ENCODE measurements around the gene SERPINA5.

Gene SERPINA5

DNA sequence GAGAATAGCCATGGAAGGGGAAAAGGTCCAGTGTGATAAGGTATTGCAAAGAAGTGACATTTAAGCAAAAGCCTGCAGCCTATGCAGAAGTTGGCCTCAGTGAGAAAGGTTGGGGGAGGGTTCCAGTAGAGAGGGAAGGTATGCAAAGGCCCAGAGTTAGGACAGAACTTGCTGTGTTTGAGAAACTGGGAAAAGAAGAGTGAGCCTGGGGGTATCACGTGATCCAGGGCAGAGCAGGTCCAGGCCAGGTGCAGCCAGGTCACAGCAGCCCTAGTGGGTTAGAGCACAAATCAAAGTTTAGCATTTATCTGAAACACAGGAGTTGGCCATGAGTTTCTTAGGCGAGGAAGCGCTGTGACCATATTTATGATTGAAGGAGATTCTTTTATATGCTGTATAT, 1.6 kb downstream of the SERPINA5 start:
- no peak for DNase-seq (ENCODE audit: low read depth)
- Histone ChIP-seq H3K36me3 (ENCODE audit: control insufficient read depth, insufficient read depth, low read length, severe bottlenecking) (no peaks in the 10 kb centered on the region), H3K4me1 (ENCODE audit: control insufficient read depth, insufficient read depth, low read length) (peaks cover 25% of the 10 kb centered on the region), H3K9me3 (ENCODE audit: control insufficient read depth, low read length) (no peaks in the 10 kb centered on the region), H3K4me3 (ENCODE audit: low read length) (no peak overlapping the region), H3K27me3 (replicated peaks; ENCODE audit: control insufficient read depth, insufficient read depth, low read length) (peaks cover 12% of the 10 kb centered on the region), H3K9ac (ENCODE audit: low read length) (no peak overlapping the region)

DNA sequence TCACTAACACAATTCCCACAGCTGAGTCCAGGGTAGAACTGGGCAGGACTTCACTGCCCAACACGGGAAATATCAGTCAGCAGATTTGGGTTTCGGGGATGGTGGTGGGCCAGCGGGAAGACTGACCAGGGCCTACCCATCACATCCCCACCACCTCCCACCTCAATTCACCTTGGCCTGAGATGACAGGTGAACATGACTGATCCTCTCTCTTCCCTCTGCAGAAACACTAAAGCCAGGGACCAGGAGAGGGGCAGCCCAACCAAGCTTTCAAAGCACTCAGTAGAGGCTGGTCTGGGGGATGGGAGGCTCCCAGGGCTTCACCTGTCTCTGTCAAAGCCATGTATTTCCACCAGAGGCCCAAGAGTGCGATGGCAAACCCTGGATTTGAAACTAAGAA, 2.3 kb downstream of the SERPINA5 start:
- Histone ChIP-seq H3K36me3 (ENCODE audit: control insufficient read depth, insufficient read depth, low read length, severe bottlenecking) (no peaks in the 10 kb centered on the region), H3K9me3 (ENCODE audit: control insufficient read depth, low read length) (no peaks in the 10 kb centered on the region), H3K27me3 (replicated peaks; ENCODE audit: control insufficient read depth, insufficient read depth, low read length) (peaks cover 14% of the 10 kb centered on the region), H3K4me1 (ENCODE audit: control insufficient read depth, insufficient read depth, low read length) (peaks cover 25% of the 10 kb centered on the region), H3K4me3 (ENCODE audit: low read length) (no peak overlapping the region), H3K9ac (ENCODE audit: low read length) (no peak overlapping the region)
- DNase-seq (ENCODE audit: low read depth): no peak

DNA sequence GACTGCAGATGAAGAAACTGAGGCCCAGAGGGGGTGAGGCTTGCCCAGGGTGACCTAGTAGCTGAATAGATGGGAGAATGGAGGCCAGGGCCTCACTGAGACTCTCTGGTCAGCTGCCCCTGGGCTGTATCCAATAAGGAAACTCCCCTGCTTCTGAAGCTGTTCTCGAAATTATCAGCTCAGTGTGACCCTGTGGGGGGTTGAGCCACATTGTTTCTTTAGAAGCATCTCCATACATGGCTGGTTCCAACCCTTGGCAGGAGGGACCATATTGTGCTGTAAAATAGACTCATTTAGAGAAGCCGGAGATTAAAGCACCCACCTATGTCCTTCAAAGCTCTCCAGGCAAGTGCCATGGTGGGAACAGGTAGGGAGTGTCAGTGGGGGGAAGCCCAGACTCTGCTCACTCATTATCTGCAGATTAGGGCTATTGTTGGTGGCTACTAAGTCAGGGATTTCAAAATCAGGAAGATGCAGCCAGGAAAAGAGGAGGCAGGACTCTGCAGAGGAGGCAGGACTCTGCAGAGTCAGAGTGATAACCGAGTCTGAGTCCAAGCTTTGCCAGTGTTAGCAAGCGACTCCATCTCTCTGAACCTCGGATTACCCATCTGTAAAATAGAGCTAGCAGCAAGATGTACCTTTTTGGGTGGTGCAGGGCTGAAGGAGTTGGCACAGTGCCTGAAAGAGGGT, 3.5 kb downstream of the SERPINA5 start:
- Histone ChIP-seq H3K36me3 (ENCODE audit: control insufficient read depth, insufficient read depth, low read length, severe bottlenecking) (no peaks in the 10 kb centered on the region), H3K4me3 (ENCODE audit: low read length) (no peak overlapping the region), H3K4me1 (ENCODE audit: control insufficient read depth, insufficient read depth, low read length) (peaks cover 25% of the 10 kb centered on the region), H3K9me3 (ENCODE audit: control insufficient read depth, low read length) (no peaks in the 10 kb centered on the region), H3K27me3 (replicated peaks; ENCODE audit: control insufficient read depth, insufficient read depth, low read length) (peaks cover 20% of the 10 kb centered on the region), H3K9ac (ENCODE audit: low read length) (no peak overlapping the region)
- DNase-seq (ENCODE audit: low read depth): no peak

DNA sequence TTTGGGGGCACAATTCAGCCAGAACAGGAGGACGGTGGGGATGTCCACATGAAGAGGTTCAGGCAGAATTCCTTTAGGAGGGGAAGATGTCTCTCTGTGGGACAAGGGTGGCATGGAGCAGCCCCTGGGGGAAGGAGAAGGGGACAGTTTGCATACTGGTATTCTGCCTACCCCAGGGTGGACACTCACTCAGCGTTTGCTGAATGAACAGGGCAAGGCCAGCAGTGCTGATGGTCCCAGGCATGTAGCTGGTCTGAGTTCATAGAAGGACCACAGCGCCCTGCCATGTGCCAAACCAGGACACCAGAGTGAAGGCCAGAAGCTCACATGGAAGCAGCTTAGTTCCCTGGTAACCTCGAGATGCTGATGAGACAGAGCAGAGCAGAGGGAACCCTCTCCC, 5.4 kb downstream of the SERPINA5 start:
- H3K4me1 ChIP-seq (ENCODE audit: control insufficient read depth, insufficient read depth, low read length): peaks cover 11% of the 10 kb centered on the region
- no peak overlapping the region for H3K9ac ChIP-seq (ENCODE audit: low read length)
- no peak overlapping the region for H3K4me3 ChIP-seq (ENCODE audit: low read length)
- peaks cover 20% of the 10 kb centered on the region for H3K27me3 ChIP-seq (replicated peaks; ENCODE audit: control insufficient read depth, insufficient read depth, low read length)
- no peaks in the 10 kb centered on the region for H3K36me3 ChIP-seq (ENCODE audit: control insufficient read depth, insufficient read depth, low read length, severe bottlenecking)
- DNase-seq (ENCODE audit: low read depth): no peak
- H3K9me3 ChIP-seq (ENCODE audit: control insufficient read depth, low read length): no peaks in the 10 kb centered on the region

DNA sequence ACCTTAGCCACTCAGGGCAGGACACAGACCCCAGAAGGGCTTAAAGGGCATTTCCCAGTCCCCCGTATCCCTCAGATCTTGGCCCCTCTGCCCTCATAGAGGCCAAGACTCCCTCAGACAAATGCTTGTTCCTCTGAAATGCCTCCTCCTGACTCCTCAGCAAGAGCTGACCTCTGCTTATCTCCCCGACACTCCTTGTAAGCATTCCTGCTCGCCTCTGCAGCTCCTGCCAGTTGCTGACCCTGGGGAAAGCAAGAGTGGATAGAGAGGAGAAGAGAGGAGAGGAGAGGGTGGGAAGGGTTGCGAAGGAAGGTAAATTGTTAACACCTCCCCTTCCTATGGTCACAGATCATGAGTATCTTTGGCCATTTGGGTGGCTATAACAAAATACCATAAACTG, 7.1 kb downstream of the SERPINA5 start:
- no peak for DNase-seq (ENCODE audit: low read depth)
- Histone ChIP-seq H3K36me3 (ENCODE audit: control insufficient read depth, insufficient read depth, low read length, severe bottlenecking) (no peaks in the 10 kb centered on the region), H3K4me1 (ENCODE audit: control insufficient read depth, insufficient read depth, low read length) (peaks cover 3% of the 10 kb centered on the region), H3K4me3 (ENCODE audit: low read length) (no peak overlapping the region), H3K9ac (ENCODE audit: low read length) (no peak overlapping the region), H3K9me3 (ENCODE audit: control insufficient read depth, low read length) (no peaks in the 10 kb centered on the region), H3K27me3 (replicated peaks; ENCODE audit: control insufficient read depth, insufficient read depth, low read length) (peaks cover 20% of the 10 kb centered on the region)

DNA sequence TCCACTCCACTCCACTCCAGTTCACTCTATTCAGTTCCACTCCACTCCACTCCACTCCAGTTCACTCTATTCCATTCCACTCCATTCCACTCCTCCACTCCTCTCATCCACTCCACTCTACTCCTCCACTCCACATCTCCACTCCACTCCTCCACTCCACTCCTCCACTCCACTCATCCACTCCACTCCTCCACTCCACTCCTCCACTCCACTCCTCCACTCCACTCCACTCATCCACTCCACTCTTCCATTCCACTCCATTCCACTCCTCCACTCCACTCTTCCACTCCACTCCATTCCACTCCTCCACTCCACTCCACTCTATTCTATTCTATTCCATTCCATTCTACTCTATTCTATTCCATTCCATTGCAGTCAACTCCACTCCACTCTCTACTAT, 9.8 kb downstream of the SERPINA5 start:
- Histone ChIP-seq H3K27me3 (replicated peaks; ENCODE audit: control insufficient read depth, insufficient read depth, low read length) (peaks cover 20% of the 10 kb centered on the region), H3K9ac (ENCODE audit: low read length) (no peak overlapping the region), H3K9me3 (ENCODE audit: control insufficient read depth, low read length) (no peaks in the 10 kb centered on the region), H3K4me1 (ENCODE audit: control insufficient read depth, insufficient read depth, low read length) (peaks cover 11% of the 10 kb centered on the region), H3K36me3 (ENCODE audit: control insufficient read depth, insufficient read depth, low read length, severe bottlenecking) (no peaks in the 10 kb centered on the region), H3K4me3 (ENCODE audit: low read length) (no peak overlapping the region)
- no peak for DNase-seq (ENCODE audit: low read depth)

DNA sequence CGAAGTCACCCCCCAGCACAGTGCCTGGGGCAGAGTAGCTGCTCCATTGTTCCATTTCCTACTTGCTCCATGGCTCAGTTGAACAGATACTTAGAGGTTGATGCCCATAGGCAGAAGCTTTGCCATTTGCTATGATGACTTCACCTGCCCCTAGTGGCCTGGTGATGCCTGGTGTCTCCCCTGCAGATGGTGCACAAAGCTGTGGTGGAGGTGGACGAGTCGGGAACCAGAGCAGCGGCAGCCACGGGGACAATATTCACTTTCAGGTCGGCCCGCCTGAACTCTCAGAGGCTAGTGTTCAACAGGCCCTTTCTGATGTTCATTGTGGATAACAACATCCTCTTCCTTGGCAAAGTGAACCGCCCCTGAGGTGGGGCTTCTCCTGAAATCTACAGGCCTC, 10.6 kb downstream of the SERPINA5 start:
- H3K9ac ChIP-seq (ENCODE audit: low read length): no peak overlapping the region
- no peaks in the 10 kb centered on the region for H3K36me3 ChIP-seq (ENCODE audit: control insufficient read depth, insufficient read depth, low read length, severe bottlenecking)
- H3K27me3 ChIP-seq (replicated peaks; ENCODE audit: control insufficient read depth, insufficient read depth, low read length): peaks cover 20% of the 10 kb centered on the region
- H3K4me3 ChIP-seq (ENCODE audit: low read length): no peak overlapping the region
- H3K9me3 ChIP-seq (ENCODE audit: control insufficient read depth, low read length): no peaks in the 10 kb centered on the region
- H3K4me1 ChIP-seq (ENCODE audit: control insufficient read depth, insufficient read depth, low read length): peaks cover 11% of the 10 kb centered on the region
- no peak for DNase-seq (ENCODE audit: low read depth)

DNA sequence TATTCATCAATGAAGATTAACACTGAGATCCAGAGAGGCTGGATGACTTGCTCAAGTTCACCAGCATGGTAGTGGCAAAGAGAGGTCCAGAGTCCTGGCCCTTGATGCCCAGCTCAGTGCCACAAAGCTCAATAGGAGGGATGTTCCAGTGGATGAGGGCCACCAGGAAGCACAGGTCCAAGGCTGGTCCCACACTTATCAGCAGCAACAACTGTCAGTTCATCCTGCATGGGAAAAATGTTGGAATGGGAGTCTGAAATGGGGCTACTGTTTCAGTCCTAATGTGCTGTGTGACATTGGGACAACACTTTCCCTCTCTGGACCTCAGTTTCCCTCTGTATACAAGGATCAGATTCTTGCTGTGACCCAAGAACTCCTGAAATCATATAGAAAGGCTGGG, 11.2 kb downstream of the SERPINA5 start:
- DNase-seq (ENCODE audit: low read depth): no peak
- no peak overlapping the region for H3K9ac ChIP-seq (ENCODE audit: low read length)
- H3K36me3 ChIP-seq (ENCODE audit: control insufficient read depth, insufficient read depth, low read length, severe bottlenecking): no peaks in the 10 kb centered on the region
- peaks cover 11% of the 10 kb centered on the region for H3K4me1 ChIP-seq (ENCODE audit: control insufficient read depth, insufficient read depth, low read length)
- H3K4me3 ChIP-seq (ENCODE audit: low read length): no peak overlapping the region
- peaks cover 17% of the 10 kb centered on the region for H3K27me3 ChIP-seq (replicated peaks; ENCODE audit: control insufficient read depth, insufficient read depth, low read length)
- no peaks in the 10 kb centered on the region for H3K9me3 ChIP-seq (ENCODE audit: control insufficient read depth, low read length)

DNA sequence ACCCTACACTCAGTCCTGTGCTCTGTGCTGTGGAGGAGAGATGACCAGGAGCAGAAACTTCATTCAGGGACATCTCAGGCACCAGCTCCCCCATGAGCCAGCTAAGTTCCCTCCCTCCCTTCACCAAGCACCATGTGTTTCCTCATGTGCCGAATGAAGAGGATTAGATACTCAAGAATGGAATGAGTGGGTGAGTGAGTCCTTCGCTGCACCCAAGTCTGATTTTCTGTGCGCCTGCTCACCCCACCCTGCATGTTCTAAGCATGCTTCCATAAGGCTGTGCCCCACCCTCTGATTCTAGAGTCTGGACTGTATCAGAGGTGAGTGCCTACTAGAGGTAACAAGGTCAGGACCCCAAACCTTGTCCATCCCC, 12.1 kb downstream of the SERPINA5 start:
- Histone ChIP-seq H3K9me3 (ENCODE audit: control insufficient read depth, low read length) (no peaks in the 10 kb centered on the region), H3K4me1 (ENCODE audit: control insufficient read depth, insufficient read depth, low read length) (peaks cover 13% of the 10 kb centered on the region), H3K27me3 (replicated peaks; ENCODE audit: control insufficient read depth, insufficient read depth, low read length) (peaks cover 8% of the 10 kb centered on the region), H3K36me3 (ENCODE audit: control insufficient read depth, insufficient read depth, low read length, severe bottlenecking) (no peaks in the 10 kb centered on the region), H3K4me3 (ENCODE audit: low read length) (no peak overlapping the region), H3K9ac (ENCODE audit: low read length) (no peak overlapping the region)
- DNase-seq (ENCODE audit: low read depth): no peak

DNA sequence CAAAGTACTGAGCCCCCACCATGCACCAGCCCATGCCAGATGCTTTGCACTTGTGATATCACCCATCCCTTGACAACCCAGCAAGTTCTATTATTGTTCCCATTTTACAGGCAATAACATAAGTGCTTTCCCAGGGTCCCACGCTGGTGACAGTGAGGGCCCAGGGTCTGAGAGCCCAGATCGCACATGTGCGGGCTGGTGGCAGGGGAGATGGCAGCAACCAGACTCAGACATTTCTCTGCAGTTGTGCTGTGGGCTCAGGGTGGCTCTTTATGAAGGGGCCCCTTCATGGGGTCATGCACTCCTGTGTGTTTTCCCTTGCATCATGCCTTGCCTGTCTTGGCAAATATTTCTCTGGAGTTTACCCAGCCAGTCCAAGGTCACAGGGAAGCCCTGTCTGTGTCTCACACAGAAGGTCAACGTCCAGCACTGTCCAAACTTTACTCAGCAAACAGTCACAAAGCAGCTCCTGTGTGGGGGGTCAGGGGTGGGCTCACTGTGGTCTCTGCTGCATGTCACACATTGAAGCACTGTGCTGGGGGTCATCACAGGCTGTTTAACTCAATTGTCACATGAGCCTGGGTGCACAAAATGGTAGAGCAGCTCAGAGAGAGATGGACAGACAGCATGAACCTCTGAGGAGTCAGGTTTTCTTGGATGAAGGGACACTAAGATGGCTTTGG, 12.7 kb downstream of the SERPINA5 start:
- Histone ChIP-seq H3K27me3 (replicated peaks; ENCODE audit: control insufficient read depth, insufficient read depth, low read length) (peaks cover 3% of the 10 kb centered on the region), H3K4me1 (ENCODE audit: control insufficient read depth, insufficient read depth, low read length) (peaks cover 18% of the 10 kb centered on the region), H3K9me3 (ENCODE audit: control insufficient read depth, low read length) (no peaks in the 10 kb centered on the region), H3K4me3 (ENCODE audit: low read length) (no peak overlapping the region), H3K9ac (ENCODE audit: low read length) (no peak overlapping the region), H3K36me3 (ENCODE audit: control insufficient read depth, insufficient read depth, low read length, severe bottlenecking) (no peaks in the 10 kb centered on the region)
- no peak for DNase-seq (ENCODE audit: low read depth)

DNA sequence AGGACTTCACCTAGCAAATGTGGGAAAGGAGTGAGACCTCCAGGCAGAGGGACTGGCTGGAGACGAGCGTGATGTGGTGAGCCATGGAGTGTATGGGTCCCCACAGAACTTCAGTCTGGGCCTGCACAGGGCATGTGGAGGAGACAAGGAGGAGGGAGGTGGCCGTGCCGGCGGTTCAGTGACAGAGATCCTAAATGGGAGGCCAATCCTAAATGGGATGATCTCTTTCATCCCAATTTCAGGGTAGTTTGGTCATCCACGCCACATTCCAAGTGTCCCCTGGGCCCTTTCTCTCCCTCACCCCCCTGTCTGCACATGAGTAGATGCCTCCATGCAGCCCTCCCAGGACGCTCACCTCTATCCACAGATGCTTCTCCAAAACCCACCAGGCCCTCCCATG, 13.2 kb downstream of the SERPINA5 start:
- H3K9ac ChIP-seq (ENCODE audit: low read length): no peak overlapping the region
- no peaks in the 10 kb centered on the region for H3K9me3 ChIP-seq (ENCODE audit: control insufficient read depth, low read length)
- H3K27me3 ChIP-seq (replicated peaks; ENCODE audit: control insufficient read depth, insufficient read depth, low read length): peaks cover 3% of the 10 kb centered on the region
- peaks cover 24% of the 10 kb centered on the region for H3K4me1 ChIP-seq (ENCODE audit: control insufficient read depth, insufficient read depth, low read length)
- no peak for DNase-seq (ENCODE audit: low read depth)
- H3K4me3 ChIP-seq (ENCODE audit: low read length): no peak overlapping the region
- H3K36me3 ChIP-seq (ENCODE audit: control insufficient read depth, insufficient read depth, low read length, severe bottlenecking): no peaks in the 10 kb centered on the region

DNA sequence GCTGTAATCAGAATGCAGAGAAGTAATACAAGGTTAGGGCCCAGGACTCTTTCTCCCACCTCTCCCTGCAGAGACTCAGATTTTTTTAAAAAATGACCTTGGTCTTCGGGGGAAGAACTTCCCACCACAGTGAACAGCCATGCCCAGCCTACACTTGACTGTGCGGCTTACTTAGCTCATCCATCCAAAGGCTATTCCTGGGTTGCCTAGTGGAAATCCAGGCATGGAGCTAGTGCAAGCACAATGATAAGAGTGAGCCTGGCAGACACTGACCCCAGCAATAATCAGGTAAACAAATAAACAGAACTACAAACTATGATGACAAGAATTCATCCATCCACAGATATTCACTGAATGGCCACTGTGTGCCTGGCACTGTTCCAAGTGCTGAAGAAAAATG, 14.7 kb downstream of the SERPINA5 start:
- Histone ChIP-seq H3K4me3 (ENCODE audit: low read length) (no peak overlapping the region), H3K27me3 (replicated peaks; ENCODE audit: control insufficient read depth, insufficient read depth, low read length) (no peaks in the 10 kb centered on the region), H3K4me1 (ENCODE audit: control insufficient read depth, insufficient read depth, low read length) (peaks cover 39% of the 10 kb centered on the region), H3K9me3 (ENCODE audit: control insufficient read depth, low read length) (no peaks in the 10 kb centered on the region), H3K36me3 (ENCODE audit: control insufficient read depth, insufficient read depth, low read length, severe bottlenecking) (no peaks in the 10 kb centered on the region), H3K9ac (ENCODE audit: low read length) (no peak overlapping the region)
- DNase-seq (ENCODE audit: low read depth): no peak
